ENCODE measurements around the gene OTOG.

The OTOG gene

GRCh38 chr11:17651061-17651460 lies 104.0 kb downstream of the OTOG start:
- DNase-seq (ENCODE audit: low read depth): no peak

GRCh38 chr11:17651681-17652080 lies 104.6 kb downstream of the OTOG start:
- no peak for DNase-seq (ENCODE audit: low read depth)

- DNase-seq (ENCODE audit: low read depth): no peak
Measured at GRCh38 chr11:17652556-17652955, 105.5 kb downstream of the OTOG start.

- DNase-seq (ENCODE audit: low read depth): no peak
Measured at GRCh38 chr11:17653611-17654010, 106.6 kb downstream of the OTOG start.

- DNase-seq (ENCODE audit: low read depth): no peak
Measured at GRCh38 chr11:17655682-17656081, 108.6 kb downstream of the OTOG start.

GRCh38 chr11:17658211-17658610 lies 111.2 kb downstream of the OTOG start:
- no peak for DNase-seq (ENCODE audit: low read depth)

- DNase-seq (ENCODE audit: low read depth): no peak
Measured at GRCh38 chr11:17668166-17668565, 121.1 kb downstream of the OTOG start.

GRCh38 chr11:17672469-17672868 lies 125.4 kb downstream of the OTOG start:
- DNase-seq (ENCODE audit: low read depth): no peak

- no peak for DNase-seq (ENCODE audit: low read depth)
Measured at GRCh38 chr11:17673951-17674350, 126.9 kb downstream of the OTOG start.

GRCh38 chr11:17682848-17683247 lies 135.8 kb downstream of the OTOG start:
- no peak for DNase-seq (ENCODE audit: low read depth)

GRCh38 chr11:17683377-17684161 lies 136.5 kb downstream of the OTOG start:
- DNase-seq (ENCODE audit: low read depth): no peak

- no peak for DNase-seq (ENCODE audit: low read depth)
Measured at GRCh38 chr11:17684550-17684949, 137.5 kb downstream of the OTOG start.

- DNase-seq (ENCODE audit: low read depth): no peak
Measured at GRCh38 chr11:17686231-17686980, 139.3 kb downstream of the OTOG start.

- no peak for DNase-seq (ENCODE audit: low read depth)
Measured at GRCh38 chr11:17687946-17688670, 141.0 kb downstream of the OTOG start.

- DNase-seq (ENCODE audit: low read depth): no peak
Measured at GRCh38 chr11:17691550-17691949, 144.5 kb downstream of the OTOG start.

- no peak for DNase-seq (ENCODE audit: low read depth)
Measured at GRCh38 chr11:17691976-17692375, 144.9 kb downstream of the OTOG start.

GRCh38 chr11:17692931-17693330 lies 145.9 kb downstream of the OTOG start:
- no peak for DNase-seq (ENCODE audit: low read depth)

- no peak for DNase-seq (ENCODE audit: low read depth)
Measured at GRCh38 chr11:17693531-17693930, 146.5 kb downstream of the OTOG start.

- no peak for DNase-seq (ENCODE audit: low read depth)
Measured at GRCh38 chr11:17694494-17695110, 147.5 kb downstream of the OTOG start.

GRCh38 chr11:17695454-17696441 lies 148.7 kb downstream of the OTOG start:
- DNase-seq (ENCODE audit: low read depth): no peak

- no peak for DNase-seq (ENCODE audit: low read depth)
Measured at GRCh38 chr11:17696741-17697140, 149.7 kb downstream of the OTOG start.
